Kidney epithelial cell (primary cell): ENCODE data around the gene AKNA. TPM values are rescaled to one million over a fixed set of nuclear protein-coding genes. Genes with fewer than 3 reads are reported as not detected.
A peak's percentile ranks its signal among the peaks of the same experiment; 100 is the strongest.

Experiments used
- DNase-seq: peaks from one replicate; pipeline ENCODE4 v3.0.0-alpha.2; 2010; ENCODE audit warnings: low read depth
- H3K27me3 ChIP-seq: 2 replicates; pipeline ENCODE4 v1.6.0; 2011; ENCODE audit warnings: low read length; ENCODE audit not compliant: control insufficient read depth, insufficient read depth
- H3K36me3 ChIP-seq: 2 replicates; pipeline ENCODE4 v1.5.1; 2011; ENCODE audit warnings: low read length; ENCODE audit not compliant: control insufficient read depth, insufficient read depth
- H3K4me3 ChIP-seq: 2 replicates; pipeline ENCODE4 v1.5.1; 2011; ENCODE audit warnings: low read depth, mild to moderate bottlenecking, control low read depth, low read length
- CTCF ChIP-seq: IDR thresholded peaks from 2 replicates; pipeline ENCODE4 v1.5.1; 2011; ENCODE audit warnings: mild to moderate bottlenecking, moderate library complexity, low read length, control low read depth, inconsistent platforms; ENCODE audit not compliant: insufficient read depth, poor library complexity, severe bottlenecking
- total RNA-seq: library from RNA; depleted of rRNA; stranded (reverse); fragments of >200 nt; gene quantifications from 2 replicates; pipeline ENCODE4 v1.2.3, GENCODE V29; 2015

Gene AKNA
- total RNA-seq, 1 donor from 2014 or later = 34.6 TPM

DNA sequence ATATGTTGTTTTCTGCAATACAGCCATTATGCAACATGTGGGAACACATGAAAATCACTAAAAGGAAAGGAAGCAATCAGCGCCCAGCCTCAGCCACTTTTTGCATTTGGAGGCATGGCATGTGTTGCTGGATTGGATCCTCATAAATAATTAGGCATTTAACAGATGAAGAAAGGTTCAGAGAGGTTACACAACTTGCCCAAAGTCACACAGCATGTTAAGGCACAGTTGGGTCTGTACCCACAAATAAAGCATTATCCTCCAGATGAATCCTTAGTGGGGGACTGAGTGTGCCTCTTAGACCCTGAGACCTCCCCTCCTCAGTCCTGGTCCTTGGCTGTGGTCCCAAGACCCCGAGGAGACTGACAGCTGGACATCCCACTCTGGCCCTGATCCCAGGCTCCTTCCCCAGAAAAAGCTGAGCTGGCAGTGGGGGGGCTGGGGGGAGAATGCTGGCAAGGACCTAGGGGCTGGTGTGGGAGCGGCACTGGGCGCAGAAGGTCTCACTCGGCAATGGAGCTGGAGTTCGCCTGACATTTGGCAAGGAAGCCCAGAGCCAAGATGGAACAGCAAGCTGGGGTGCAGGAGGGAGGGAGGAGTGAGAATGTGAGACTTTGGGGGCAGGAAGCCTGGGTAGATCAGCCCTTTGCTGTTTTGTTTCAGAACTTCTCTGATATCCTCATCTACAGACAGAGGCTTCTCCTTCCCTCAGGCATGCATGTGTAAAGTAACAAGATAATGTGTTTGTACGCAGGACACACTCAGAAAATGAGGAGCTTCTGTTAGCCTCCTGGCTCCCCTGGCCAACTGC, 6.9 kb upstream of the AKNA start:
- Histone ChIP-seq H3K4me3 (no peak overlapping the region), H3K27me3 (no peaks in the 10 kb centered on the region), H3K36me3 (no peaks in the 10 kb centered on the region)
- DNase-seq = no peak
- TF ChIP-seq CTCF = no peak

DNA sequence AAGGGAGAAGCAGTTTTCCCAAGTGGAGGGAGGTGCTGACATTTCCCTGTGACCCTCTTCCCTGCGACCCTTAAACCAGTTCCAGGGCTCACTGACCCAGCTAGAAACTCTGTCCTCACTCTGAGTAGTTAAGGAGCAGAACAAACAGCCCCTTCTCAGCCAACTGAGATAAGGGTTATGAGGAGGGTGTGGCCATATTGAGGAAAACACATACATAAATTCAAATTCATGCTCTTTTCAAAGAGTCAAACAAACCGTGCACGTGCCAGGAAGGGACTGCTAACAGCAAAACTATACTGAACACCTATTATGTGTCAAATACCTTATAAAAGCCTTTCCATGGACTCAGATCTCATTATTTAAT, 4.9 kb upstream of the AKNA start:
- no peak for DNase-seq
- no peak for TF ChIP-seq CTCF
- no peak overlapping the region for H3K4me3 ChIP-seq
- H3K27me3 ChIP-seq = no peaks in the 10 kb centered on the region
- H3K36me3 ChIP-seq = no peaks in the 10 kb centered on the region

DNA sequence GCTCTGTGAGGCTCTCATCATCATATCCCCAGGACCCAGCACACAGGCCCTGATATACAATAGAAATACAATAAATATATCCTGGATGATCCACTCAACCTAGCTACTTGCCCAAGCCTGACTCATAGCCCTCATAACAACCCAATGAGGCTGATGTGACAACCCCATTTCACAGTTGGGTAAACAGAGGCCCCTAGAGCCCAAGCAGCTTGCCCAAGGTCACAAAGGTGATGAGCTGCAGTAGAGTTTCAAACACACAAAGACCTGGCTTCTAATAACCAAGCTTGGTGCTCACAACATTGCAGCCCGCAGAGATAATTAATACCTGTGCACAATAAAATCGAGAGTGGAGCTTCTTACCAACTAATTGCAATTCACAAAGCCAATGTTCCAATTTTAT, 3.2 kb upstream of the AKNA start:
- no peaks in the 10 kb centered on the region for H3K36me3 ChIP-seq
- H3K27me3 ChIP-seq = no peaks in the 10 kb centered on the region
- no peak for TF ChIP-seq CTCF
- no peak overlapping the region for H3K4me3 ChIP-seq
- no peak for DNase-seq

DNA sequence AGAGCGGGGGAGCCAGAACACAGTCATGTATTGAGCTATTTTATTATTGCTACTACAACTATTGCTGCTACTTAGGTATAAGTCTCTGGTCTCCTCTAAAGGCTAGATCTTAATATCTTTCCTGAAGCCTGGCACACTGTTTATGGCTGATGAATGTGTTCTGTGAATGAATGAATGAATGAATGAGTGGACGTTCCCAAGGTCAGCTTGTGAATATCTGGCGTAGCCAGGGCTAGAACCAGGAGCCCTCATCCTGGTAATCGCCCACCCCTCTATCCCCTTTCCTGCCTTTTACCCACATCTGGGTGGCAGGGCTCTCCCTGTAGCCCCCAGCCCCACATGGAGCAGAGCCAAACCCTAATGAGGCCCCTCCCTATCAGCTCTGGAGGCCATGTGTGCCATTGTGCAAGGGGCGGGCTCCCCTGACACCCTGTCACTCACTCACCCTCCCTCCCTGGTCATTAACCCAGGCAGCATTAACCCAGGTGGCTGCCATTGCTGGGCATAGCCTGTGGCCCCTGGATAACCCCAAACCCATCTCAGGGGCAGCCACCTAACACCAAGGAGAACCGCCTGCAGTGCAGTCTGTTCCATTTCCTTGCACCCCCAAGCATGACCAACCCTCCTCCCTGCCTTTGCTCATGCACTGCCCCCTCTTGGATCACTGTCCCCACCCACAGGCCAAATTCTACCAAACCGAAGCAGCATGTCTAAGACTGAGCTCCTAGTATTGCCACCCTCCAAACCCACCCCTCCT, 2.0 kb upstream of the AKNA start:
- DNase-seq = no peak
- no peaks in the 10 kb centered on the region for H3K36me3 ChIP-seq
- no peaks in the 10 kb centered on the region for H3K27me3 ChIP-seq
- peak; percentile 13 for TF ChIP-seq CTCF
- no peak overlapping the region for H3K4me3 ChIP-seq

DNA sequence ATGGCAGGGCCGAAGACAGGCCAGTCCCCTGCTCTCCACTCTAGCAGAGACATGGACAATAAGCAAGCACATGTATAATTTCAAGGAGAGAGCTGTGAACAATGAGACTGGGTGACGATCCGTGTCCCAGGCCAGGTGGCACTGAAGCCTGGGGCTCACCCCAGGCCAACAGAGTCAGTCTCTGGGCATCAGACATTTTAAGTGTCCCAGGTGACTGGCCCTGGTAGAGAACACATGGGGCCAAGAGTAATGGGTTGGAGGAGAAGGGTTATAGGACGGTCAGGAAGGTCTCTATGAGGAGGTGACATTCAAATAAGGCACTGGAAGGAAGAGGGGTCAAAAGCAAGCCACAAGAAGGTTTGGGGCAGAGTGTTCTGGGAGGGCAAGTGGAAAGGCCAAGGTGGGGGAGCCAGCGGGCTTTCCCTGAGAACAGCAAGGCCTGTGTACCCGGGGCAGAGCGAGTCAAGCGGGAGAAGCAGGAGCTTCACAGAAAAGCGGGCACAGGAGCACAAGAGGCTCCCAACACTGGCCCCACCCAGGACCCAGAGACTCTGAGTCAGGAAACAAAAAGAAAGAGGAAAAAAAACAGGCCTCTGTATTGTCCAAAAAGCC, 1.1 kb upstream of the AKNA start:
- DNase-seq = no peak
- Histone ChIP-seq H3K4me3 (no peak overlapping the region), H3K27me3 (no peaks in the 10 kb centered on the region), H3K36me3 (no peaks in the 10 kb centered on the region)
- no peak for TF ChIP-seq CTCF
